Stimulated activated CD4-positive, alpha-beta T cell treated with anti-CD3 and anti-CD28 coated beads, Interleukin-4, amount 100 ng/mL, for 4 hours (primary cell): ENCODE measurements around the gene BNIPL.

Experiments
- DNase-seq, 2 experiments: peaks; one replicate each; pipeline ENCODE4 v3.0.0-alpha.2; 2020

BNIPL gene, protein sequence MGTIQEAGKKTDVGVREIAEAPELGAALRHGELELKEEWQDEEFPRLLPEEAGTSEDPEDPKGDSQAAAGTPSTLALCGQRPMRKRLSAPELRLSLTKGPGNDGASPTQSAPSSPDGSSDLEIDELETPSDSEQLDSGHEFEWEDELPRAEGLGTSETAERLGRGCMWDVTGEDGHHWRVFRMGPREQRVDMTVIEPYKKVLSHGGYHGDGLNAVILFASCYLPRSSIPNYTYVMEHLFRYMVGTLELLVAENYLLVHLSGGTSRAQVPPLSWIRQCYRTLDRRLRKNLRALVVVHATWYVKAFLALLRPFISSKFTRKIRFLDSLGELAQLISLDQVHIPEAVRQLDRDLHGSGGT

DNA sequence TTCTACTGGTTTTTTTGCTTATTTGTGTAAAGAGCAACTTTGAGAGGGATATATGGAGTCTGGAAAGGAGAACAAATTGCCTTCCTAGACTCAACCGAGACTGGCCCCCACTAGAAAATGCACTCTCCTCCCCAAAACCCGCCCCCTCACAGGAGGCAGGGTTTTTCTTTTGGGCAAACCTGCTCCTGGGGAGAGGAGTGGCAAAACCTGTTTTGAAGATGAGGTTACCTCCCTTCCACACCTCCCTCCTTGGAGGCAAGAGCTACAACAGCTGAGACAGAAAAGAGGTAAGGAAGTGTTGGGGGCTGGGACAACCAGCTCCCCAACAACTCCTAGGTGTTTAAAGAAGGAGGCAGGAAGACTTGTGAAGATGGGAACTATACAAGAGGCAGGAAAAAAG is at the start of gene BNIPL:
Gene BNIPL, plus strand, starts transcription at position 231 of the 400 bp plus-strand sequence. Its CDS starts 140 bp downstream, at position 371.
- DNase-seq: no peak

DNA sequence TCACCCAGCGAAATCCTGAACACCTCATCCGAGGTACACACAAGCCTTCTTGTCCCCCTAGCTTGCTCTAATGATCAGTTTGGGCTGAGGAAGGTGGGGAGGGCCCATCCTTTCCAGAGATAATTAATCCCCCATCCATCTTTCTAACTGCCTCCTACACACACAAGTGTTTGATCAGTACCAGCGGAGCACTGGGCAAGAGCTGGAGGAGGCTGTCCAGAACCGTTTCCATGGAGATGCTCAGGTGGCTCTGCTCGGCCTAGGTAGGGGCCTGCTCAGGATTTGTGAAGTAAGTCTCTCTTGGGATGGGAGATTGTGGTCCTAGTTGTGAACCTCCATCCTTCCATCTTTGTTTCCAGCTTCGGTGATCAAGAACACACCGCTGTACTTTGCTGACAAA is 48.5 kb upstream of the BNIPL start:
- no peak for DNase-seq

DNA sequence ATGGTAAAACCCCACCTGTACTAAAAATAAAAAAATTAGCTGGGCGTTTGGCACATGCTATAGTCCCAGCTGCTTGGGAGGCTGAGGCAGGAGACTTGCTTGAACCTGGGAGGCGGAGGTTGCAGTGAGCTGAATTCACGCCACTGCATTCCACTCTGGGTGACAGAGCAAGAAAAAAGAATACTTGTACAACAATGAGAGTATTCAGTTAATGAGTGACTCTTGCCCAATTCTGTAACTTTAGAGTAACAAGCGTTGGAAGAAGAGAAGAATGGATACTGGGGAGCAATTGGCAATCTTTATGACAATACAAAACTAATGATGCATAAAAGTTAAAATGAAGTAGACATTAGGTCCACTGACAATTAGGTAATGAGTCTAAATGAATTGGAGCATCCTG is 43.8 kb upstream of the BNIPL start:
- no peak for DNase-seq

DNA sequence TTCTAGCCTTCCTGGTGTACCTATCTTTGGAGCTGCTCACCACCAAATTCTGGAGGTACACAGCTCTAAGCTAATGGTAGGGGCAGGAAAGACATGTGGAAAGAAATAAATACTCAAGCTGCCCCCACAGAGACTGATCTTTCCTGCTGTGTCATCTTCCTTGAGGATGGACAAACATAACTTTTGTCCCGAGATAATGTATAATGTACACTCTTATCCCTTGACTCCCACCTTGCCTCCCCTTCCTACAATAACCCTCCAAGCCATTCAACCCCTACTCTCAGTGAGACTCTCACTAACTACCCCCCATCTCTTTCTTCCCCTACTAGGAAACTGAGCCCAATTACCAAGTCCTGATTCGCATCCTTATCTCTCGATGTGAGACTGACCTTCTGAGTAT is 42.1 kb upstream of the BNIPL start:
- DNase-seq: no peak

DNA sequence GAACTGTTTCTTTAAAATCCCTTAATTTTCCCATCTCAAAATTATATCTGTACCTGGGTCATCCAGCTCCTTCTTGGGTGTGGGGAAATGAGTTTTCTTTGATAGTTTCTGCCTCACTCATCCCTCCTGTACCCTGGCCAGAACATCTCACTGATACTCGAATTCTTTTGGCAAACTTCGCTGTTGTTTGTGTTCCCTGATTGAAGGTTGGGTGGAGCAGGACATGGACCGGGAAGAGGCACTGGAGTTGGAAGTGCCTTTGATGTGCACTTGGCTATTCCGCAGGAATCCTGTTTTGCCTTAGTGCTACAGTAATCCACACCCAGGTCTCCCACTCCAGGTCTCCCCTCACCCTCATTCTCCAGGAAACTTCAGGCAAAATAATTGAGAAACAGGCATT is 40.9 kb upstream of the BNIPL start:
- DNase-seq: no peak

DNA sequence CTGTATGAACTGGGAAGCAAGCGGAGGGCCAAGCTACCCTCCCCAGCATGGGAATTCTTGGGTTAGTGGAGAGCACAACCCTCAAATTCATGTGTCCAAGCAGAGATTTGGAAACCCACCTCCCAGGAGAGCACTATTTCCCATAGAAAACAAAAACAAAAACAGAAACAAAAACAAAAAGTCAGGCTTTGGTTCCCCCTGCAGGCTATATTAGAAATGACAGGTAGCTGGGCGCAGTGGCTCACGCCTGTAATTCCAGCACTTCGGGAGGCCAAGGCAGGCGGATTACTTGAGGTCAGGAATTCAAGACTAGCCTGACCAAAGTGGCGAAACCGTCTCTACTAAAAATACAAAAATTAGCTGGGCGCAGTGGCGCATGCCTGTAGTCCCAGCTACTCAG is 40.5 kb upstream of the BNIPL start:
- no peak for DNase-seq

DNA sequence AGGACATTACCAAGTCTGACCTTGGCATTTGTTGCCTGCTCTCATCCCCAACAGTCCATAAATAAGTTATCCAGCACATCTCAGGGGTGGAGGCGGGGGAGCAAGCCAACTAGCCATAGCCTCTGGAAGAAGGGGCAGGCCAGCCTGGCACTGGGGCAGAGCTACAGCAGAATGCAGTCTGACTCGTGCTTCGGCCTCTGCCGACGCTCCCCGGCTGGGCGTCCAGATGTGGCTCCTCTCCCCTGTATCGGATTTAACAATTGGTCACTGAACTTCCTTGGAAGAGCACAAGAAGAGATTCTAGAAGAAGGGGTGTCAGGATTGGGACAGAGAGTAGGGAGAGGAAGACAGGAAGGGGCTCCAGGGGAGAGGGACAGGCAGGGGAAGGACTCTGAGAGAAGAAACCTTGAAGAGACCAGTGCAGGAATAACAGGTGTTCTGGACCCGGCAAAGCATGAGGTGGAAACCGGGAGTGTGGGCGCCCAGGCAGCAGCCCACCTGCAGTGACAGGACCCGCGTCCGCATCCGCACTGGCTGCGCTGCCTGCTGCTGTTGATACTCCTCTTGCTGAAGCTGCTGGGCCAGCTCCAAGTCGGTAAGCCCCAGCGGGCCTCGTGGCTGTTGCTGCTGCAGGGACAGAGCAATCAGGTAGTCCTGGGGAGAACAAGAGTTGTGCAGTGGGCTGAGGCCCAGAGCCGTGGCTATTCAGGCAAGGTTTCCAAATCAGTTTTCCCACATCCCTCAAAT is 39.1 kb upstream of the BNIPL start:
- DNase-seq: no peak

DNA sequence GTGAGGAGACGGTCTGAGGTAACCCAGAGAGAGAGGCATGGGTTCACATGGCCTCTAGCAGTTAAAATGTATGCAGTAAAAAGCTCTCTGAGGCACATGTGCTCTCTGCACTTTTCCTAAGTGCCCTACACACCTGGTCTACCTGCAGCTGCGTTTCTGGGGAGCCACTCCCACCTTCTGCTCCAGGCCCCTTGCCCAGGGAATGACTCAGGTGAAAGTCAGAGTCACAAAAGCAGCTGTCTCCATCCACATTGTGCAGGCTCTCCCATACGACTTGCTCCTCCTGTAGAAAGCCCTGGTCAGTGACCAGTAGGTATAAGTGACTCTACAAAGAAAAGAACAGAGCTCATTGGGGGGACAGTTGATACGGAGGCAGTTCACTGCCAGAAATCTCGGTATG is 38.4 kb upstream of the BNIPL start:
- no peak for DNase-seq

DNA sequence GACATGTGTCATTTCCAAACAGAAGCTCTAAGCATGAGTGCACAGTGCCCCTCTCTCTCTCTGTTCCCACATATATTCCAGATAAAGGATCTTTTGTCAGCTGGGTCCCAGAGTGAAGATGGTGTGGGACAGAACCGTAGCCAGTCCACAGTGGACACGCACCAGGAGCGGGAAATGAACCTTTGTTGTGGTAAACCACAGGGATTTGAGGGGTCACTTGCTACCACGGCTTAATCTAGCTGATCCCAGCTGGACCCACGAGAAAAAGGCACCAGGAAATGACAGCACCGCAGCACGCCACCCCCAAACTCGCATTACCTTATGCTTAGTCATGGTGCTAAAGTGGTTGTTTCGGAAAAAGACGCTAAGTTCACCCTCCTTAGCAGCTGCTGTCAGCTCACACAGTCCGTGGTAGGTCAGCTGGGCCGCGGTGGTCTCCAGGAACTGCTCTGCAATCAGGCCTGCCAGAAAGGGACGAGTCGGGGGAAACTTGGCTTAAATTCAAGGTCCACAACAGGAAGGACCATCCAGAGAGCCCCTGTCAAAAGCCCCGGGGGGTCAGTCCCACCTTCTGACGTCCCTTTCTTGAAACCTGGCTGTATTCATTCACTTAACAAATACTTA is 37.2 kb upstream of the BNIPL start:
- DNase-seq: peak in 1 of 2 experiments; percentile 19

DNA sequence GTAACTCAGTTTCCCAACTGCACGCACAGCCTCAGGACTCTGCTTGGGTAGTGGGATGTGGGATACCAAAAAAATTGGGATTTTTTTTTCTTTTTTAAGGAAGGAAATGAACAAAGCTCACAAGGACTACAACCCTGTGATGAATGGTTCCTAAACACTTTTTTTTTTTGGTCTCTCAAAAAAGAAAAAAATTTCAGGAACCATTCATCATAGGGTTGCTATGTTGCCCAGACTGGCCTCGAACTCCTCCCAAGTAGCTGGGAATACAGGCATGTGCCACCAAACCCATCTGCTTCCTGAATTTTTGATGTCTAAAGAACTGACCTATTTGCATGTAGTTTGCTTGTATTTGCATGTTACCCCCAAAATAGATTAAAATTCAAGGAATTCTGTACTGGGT is 36.5 kb upstream of the BNIPL start:
- DNase-seq: no peak

DNA sequence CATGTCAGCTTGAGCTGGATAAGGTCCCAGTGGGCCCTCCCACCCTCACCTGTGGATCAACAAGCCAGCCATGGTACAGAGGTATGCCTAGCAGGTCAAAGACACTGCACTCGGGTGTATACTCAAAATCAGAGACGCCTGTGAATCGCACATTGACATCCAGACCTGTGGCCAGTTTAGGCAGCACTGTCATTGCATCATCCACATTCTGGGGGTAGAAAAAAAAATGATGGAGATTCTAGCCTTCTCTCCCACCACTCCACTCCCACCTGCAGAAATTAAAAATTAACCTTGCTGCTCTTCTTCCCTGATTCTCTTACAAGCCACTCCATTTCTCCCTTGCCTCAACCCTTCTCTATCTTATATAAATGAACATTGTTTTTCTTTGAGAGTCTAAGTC is 36.0 kb upstream of the BNIPL start:
- DNase-seq: no peak

DNA sequence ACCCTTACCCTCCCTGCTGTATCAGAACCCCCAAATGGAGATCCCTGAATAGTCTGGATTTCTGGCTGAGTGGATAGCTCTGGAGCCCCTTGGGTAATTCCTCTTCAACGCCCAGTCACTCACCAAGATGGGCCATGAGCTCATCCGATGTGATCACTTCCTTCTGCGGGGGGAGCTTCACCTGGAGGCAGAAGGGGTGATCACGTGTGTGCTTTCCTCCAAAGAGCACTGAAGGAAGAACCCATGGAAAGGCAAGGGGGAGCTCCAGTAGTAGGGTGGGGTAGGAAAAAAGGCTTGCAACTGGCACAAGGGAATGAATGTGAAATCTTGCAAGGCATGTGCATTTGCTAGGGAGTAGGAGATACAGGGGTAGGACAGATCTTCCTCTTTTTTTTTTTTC is 34.8 kb upstream of the BNIPL start:
- DNase-seq: no peak

DNA sequence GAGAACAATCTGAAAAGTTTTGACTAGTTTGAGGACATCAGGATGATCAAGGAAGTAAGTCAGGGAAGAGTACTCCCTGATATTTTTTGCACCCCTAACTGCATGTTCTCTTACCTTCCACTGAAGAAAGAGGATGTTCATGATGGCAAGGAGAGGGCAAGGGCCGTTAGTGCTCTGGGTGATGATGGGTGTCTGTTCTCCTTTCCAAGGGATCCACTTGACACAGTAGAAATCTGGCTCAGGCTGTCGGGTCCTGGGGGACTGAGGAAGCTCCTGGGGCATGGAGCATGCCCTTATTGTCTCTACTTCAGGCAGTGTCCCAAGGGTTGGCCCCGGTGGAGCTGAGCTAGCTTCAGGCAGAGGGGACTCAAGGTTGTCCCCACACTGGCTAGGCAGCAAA is 34.3 kb upstream of the BNIPL start:
- no peak for DNase-seq

DNA sequence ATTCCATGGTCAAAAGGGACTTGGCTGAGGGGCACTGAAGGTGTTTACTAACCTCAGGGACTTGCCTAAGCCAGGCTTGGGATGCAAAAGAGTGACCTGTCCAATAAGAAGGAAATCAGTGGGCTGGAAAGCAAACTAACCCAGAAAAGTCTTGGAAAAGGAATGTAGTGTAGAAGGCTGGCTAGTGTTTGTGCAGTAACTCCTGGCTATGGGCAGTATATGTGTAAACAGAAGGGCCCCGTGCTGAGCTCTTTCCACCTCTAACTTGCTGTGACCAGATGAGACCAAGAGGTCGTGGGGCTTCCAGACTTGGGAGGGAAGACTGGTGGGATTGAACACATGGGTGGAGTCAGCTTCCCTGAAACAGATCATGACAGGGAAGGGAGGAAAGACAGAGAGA is 33.8 kb upstream of the BNIPL start:
- no peak for DNase-seq

DNA sequence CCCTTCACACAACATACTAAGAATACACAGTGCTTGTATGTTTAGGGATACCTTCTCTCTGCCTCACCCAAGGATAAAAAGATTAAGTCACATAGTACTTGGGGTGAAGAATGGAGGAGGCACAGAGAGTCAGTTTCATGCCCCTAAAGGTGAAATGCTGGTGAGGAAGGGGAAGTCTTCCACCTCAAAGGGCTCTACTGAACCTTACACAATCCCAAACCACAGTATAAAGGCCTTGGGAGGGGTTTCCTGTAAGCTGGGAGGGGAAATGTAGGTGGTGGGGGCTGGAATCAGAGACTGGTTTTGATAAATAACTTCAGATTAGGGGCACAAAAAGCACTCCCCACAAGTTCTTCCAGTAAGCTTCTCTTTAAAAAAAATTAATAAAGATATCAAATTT is 33.2 kb upstream of the BNIPL start:
- DNase-seq: no peak

DNA sequence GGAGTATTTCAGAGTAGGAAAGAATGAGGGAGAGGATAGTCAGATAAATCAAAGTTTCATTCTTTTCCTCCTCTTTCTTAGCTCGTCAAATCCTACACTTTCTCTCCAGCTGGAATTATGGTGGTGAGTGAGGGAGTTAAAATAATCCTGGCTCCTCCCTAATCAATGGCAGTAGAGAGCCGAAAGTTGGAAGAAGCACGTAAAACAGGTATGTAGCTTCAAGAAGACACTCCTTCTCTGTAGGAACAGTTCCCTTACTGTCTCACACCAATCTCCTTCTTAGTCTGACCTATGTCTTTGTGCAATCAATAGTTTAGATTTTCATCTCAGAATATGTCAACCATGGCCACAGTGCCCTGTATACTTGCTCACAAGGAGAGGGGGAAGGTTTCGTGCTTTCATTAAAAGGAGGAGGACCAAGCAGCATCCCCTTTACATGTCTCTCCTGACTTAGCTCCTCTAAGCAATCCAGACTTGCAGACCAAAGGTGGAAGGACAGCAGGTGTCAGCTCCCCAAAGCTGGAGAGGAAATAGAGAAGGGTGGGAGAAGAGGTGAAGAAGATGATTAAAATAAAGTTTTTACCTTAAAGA is 30.6 kb upstream of the BNIPL start:
- DNase-seq: no peak

DNA sequence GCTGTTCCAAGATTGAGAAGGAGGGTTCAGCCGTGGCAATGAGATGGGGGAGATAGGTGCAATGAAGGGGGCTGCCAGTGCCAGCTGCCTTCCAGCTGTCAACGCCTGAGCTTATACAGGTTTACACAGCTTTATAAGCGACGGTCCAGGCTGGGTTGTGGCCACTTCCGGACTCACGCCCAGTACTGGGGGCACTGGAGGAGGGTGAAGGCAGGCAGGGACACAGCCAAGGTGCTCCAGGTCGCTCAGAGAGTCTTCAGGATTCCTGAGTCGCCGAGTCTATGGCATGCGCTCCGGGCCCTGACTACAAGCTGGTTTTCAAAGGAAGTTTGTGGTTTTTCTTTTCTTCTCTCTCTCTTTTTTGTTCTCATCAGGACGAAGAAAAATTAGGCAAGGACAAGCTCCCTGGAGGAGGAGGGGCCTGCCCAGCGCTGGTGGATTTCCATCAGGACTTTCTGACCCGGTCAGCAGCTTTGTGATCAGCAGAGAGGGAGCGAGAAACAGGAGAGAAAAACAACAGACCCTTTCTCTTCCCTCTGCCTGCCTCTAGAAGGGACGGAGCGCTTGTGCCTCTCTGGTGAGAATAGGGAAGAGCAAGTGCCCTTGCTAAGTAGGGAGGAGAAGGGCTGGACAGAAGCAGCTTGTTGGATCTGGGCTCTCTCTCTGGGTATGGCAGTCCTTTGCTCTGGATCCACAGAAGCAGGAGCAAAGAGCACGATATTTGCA is 29.9 kb upstream of the BNIPL start, which contains the start of gene MINDY1:
Gene MINDY1, minus strand, starts transcription at position 576 of the 726 bp plus-strand sequence. CDS start 4,285 bp downstream, outside the sequence.
- no peak for DNase-seq

DNA sequence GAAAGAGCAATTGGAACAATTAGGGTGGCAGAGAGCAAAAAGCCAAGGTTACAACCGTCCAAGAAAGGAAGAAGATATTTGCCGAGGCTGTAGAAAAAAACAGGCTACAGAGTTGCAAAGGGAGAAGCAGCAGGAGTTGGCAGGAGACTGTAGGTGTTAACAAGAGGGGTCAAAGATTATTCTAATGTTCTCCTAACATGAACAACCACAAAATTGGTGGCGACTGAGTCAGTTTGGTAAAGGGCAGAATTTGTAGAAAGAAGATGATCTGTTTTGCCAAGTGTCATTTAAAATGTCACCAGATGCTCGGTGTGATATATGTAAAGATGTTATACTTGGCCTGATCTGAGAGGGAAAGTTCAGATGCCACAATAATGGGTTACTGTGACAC is 28.5 kb upstream of the BNIPL start:
- DNase-seq: no peak

DNA sequence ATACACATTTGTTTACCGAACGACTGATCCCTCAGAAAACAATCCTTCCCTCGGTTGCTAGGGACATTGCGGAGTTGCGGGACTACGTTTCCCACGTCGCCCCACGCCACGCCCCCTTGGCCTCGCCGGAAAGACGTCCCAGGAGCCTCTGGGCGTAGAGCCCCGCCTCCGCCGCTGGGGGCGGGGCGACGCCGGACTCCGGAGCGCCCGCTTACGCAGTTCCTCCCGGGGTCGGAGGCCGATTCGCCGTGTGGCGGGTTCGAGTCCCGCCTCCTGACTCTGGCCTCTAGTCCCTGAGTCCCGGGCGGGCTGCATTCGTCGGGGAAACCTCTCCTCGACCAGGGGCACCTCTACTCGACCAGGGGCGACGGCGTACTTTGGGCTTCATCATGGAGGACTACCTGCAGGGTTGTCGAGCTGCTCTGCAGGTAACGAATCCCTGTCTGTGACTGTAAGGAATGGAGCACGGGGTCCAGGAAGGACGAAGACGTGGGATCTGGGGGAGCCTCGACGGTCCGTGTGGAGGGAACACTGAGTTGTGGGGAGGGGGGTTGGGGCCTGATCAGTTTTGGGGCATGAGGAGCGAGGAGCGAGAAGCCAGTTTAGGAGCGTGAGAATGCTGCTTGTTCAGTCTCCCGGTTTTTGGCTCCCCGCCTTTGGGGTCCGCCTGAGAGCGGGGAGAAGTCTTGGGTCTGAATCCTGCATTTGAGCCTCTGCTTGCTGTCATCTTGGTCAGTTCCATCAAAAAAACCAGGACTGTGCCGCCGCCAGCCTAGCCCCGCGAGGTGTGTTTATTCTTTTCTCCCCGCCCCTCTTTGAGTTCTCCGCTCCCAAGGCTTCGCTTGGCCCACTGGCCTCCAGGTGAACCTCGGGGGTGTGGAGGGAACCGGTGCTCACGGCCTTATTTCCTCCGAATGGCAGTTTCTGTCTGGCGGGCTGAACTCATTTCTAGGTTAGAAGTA is 27.9 kb upstream of the BNIPL start, which contains the start of gene PRUNE1:
Gene PRUNE1, plus strand, starts transcription at position 206 of the 962 bp plus-strand sequence. Its CDS starts 184 bp downstream, at position 390.
- peak; percentile 92 to 96 for DNase-seq

DNA sequence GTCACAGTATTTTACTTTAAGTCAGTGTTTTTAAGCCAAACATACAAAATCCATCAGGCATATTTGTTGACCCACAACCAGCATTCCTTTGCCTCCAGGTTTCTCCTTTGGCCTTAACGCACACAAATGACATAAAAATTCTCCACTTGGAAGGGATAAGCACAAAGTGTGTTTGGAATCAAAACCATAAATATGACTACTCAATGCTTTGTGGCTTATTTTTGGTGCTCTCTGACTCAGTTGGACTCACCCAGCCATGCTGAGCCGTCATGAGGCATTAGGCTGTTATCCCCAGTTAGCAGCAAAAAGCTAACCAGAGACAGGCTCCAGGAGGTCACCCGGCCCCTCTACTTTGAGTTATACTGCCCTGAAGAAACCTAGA is 27.2 kb upstream of the BNIPL start:
- no peak for DNase-seq

DNA sequence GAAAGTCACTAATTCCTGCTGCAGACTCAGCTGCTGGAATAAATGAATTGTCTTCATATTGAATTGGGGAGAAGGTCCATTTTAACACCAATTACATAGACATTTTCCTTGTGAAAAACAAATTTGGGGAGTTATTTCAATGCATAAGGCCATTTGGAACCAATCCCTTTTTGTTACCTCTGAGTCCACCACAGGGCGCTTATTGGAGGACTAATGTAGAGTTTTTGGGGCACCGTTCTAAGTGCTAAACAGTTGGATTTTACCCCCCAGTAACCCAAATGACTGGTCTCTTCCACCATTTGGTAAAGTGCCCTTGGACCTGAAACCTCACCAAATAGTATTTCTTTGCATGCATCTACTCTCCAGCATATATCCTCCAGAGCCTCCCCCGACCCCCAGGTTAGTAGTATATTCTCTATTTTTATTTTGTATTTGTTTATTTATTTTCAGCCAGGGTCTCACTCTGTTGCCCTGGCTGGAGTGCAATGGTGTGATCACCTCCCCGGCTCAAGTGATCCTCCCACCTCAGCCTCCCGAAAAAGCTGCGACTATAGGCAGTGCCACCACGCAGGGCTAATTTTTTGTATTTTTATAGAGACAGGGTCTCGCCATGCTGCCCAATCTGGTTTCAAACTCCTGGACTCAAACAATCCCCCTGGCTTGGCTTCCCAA is 26.6 kb upstream of the BNIPL start:
- DNase-seq: no peak
